Tibial nerve (tissue), 4 donors: ENCODE data around the gene MRPS9.

Experiments
- EP300 ChIP-seq, 2 donors: sonication (generic); formaldehyde crosslinking; IDR thresholded peaks; one replicate each; pipeline ENCODE4 v1.6.1; 2017; ENCODE audit warnings: antibody characterized with exemption in 2 of 2, mild to moderate bottlenecking in 1 of 2
- POLR2A ChIP-seq, 2 donors: fragments of 450-650 bp; IDR thresholded peaks; one replicate each; pipeline ENCODE4 v1.6.1; 2017; ENCODE audit warnings: antibody characterized with exemption in 2 of 2, mild to moderate bottlenecking in 2 of 2, moderate library complexity in 2 of 2
- TF ChIP-seq, protein P1 (sequence below), 5 experiments: fragments of 200-600 bp in 3 of 5; fragments of 450-650 bp in 2 of 5; sonication (generic) in 3 of 5; IDR thresholded peaks; one replicate each; pipeline ENCODE4 v1.5.1; 2016 to 2019; ENCODE audit warnings: antibody characterized with exemption in 5 of 5, mild to moderate bottlenecking in 3 of 5, moderate library complexity in 2 of 5

DNA sequence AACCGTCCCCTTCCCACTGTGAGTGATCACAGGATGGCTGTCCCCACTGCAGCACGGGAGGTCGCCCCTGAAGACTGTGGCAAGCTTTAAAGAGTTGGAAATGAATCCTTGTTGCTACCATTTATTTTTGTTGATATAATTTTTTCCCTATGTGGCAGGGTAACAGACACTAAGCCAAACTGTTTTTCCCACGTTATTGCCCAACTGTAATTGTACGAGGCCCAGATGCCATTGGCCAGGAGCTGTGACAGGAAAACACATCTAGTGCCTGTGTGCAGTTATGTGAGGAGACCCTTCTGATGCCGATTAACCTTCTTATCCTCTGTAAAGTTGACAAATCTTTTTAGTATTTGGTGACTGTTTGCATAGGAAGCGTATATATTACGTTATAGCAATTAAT is 44.2 kb downstream of the MRPS9 start:
- TF ChIP-seq, protein P1, sequence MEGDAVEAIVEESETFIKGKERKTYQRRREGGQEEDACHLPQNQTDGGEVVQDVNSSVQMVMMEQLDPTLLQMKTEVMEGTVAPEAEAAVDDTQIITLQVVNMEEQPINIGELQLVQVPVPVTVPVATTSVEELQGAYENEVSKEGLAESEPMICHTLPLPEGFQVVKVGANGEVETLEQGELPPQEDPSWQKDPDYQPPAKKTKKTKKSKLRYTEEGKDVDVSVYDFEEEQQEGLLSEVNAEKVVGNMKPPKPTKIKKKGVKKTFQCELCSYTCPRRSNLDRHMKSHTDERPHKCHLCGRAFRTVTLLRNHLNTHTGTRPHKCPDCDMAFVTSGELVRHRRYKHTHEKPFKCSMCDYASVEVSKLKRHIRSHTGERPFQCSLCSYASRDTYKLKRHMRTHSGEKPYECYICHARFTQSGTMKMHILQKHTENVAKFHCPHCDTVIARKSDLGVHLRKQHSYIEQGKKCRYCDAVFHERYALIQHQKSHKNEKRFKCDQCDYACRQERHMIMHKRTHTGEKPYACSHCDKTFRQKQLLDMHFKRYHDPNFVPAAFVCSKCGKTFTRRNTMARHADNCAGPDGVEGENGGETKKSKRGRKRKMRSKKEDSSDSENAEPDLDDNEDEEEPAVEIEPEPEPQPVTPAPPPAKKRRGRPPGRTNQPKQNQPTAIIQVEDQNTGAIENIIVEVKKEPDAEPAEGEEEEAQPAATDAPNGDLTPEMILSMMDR (IDR thresholded peaks at IDR 0.05) = no peak
- TF ChIP-seq POLR2A (IDR thresholded peaks at IDR 0.05) (no peak), EP300 (IDR thresholded peaks at IDR 0.05) (no peak)
